Endothelial cell (in vitro differentiated cells): ENCODE data around the gene TMEM95. TPM values are rescaled to one million over a fixed set of nuclear protein-coding genes. Genes with fewer than 3 reads are reported as not detected.

Experiments used
- DNase-seq: peaks from one replicate; pipeline ENCODE4 v3.0.0; 2021; ENCODE audit warnings: low spot score
- H3K27ac Mint-ChIP-seq: one replicate; pipeline ENCODE4 v1.8.0; 2021; ENCODE audit warnings: mixed read lengths, inconsistent platforms; ENCODE audit not compliant: unreplicated experiment
- H3K27me3 Mint-ChIP-seq: one replicate; pipeline ENCODE4 v1.8.0; 2021; ENCODE audit warnings: mild to moderate bottlenecking, moderate library complexity, mixed read lengths, inconsistent platforms; ENCODE audit not compliant: unreplicated experiment
- H3K36me3 Mint-ChIP-seq: one replicate; pipeline ENCODE4 v1.8.0; 2021; ENCODE audit warnings: mild to moderate bottlenecking, low read depth, mixed read lengths, inconsistent platforms; ENCODE audit not compliant: unreplicated experiment
- H3K4me1 Mint-ChIP-seq: one replicate; pipeline ENCODE4 v1.8.0; 2021; ENCODE audit warnings: mild to moderate bottlenecking, mixed read lengths, inconsistent platforms; ENCODE audit not compliant: unreplicated experiment
- H3K4me3 Mint-ChIP-seq: one replicate; pipeline ENCODE4 v1.8.0; 2021; ENCODE audit warnings: mild to moderate bottlenecking, mixed read lengths, inconsistent platforms; ENCODE audit not compliant: unreplicated experiment
- H3K9me3 Mint-ChIP-seq: one replicate; pipeline ENCODE4 v1.8.0; 2021; ENCODE audit warnings: mixed read lengths, inconsistent platforms; ENCODE audit not compliant: unreplicated experiment
- total RNA-seq: library from RNA; stranded (reverse); fragmentation: NEBNext Ultra II Directional; extraction: Animal tissue kit (Norgen Biotek cat#: 25700); gene quantifications from one replicate; pipeline ENCODE4 v1.2.1, GENCODE V29; 2021; ENCODE audit not compliant: unreplicated experiment
- TF ChIP-seq, protein P1 (sequence below): fragments of 200-600 bp; sonication (generic); IDR thresholded peaks from one replicate; pipeline ENCODE4 v1.5.0; 2021; ENCODE audit warnings: antibody characterized with exemption; ENCODE audit not compliant: unreplicated experiment

The TMEM95 gene
- total RNA-seq, 1 donor from 2014 or later = not detected

DNA sequence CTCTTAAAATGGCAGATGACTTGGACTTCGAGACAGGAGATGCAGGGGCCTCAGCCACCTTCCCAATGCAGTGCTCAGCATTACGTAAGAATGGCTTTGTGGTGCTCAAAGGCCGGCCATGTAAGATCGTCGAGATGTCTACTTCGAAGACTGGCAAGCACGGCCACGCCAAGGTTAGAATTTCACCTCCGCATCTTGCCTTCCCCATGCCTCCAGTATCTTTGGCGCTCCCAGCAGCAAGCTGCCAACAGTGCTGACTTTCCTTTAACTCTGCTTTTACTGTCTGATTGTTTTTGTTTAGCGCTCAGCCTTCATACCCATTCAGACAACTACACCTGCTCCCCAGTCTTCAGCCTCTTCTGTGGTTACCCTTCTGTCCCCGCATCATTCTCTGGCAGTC is 45.3 kb upstream of the TMEM95 start:
- TF ChIP-seq, protein P1, sequence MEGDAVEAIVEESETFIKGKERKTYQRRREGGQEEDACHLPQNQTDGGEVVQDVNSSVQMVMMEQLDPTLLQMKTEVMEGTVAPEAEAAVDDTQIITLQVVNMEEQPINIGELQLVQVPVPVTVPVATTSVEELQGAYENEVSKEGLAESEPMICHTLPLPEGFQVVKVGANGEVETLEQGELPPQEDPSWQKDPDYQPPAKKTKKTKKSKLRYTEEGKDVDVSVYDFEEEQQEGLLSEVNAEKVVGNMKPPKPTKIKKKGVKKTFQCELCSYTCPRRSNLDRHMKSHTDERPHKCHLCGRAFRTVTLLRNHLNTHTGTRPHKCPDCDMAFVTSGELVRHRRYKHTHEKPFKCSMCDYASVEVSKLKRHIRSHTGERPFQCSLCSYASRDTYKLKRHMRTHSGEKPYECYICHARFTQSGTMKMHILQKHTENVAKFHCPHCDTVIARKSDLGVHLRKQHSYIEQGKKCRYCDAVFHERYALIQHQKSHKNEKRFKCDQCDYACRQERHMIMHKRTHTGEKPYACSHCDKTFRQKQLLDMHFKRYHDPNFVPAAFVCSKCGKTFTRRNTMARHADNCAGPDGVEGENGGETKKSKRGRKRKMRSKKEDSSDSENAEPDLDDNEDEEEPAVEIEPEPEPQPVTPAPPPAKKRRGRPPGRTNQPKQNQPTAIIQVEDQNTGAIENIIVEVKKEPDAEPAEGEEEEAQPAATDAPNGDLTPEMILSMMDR = no peak
- H3K36me3 Mint-ChIP-seq = peaks cover 49% of the 10 kb centered on the region
- H3K4me1 Mint-ChIP-seq = peaks cover 44% of the 10 kb centered on the region
- H3K9me3 Mint-ChIP-seq = no peaks in the 10 kb centered on the region
- peaks cover 25% of the 10 kb centered on the region for H3K27me3 Mint-ChIP-seq
- no peak for DNase-seq
- peak overlapping the region; percentile 72 for H3K27ac Mint-ChIP-seq
- H3K4me3 Mint-ChIP-seq = peak overlapping the region; percentile 96

DNA sequence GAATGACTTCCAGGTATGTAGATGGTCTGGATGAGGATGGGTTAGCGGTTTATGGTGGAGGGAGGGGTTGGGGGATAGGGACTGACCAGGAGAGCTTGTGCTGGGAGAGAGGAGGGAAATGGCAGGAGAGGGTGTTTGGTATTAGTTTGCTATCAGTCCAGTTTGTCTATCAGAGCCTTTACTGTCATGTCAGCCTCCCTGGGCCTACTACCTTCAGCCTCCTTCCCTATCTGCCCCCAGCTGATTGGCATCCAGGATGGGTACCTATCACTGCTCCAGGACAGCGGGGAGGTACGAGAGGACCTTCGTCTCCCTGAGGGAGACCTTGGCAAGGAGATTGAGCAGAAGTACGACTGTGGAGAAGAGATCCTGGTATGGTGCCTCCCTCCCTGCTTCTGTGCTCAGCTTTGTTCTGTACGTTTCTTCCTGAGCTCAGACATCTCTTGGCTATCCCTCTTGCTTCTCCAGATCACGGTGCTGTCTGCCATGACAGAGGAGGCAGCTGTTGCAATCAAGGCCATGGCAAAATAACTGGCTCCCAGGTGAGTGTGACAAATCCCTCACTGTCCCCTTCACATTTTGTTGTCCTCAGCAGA is 43.7 kb upstream of the TMEM95 start:
- H3K4me3 Mint-ChIP-seq = peak overlapping the region; percentile 96
- H3K27ac Mint-ChIP-seq = peak overlapping the region; percentile 72
- TF ChIP-seq, protein P1 = no peak
- no peak for DNase-seq
- no peaks in the 10 kb centered on the region for H3K9me3 Mint-ChIP-seq
- peaks cover 49% of the 10 kb centered on the region for H3K36me3 Mint-ChIP-seq
- H3K27me3 Mint-ChIP-seq = peaks cover 24% of the 10 kb centered on the region
- H3K4me1 Mint-ChIP-seq = peaks cover 44% of the 10 kb centered on the region

DNA sequence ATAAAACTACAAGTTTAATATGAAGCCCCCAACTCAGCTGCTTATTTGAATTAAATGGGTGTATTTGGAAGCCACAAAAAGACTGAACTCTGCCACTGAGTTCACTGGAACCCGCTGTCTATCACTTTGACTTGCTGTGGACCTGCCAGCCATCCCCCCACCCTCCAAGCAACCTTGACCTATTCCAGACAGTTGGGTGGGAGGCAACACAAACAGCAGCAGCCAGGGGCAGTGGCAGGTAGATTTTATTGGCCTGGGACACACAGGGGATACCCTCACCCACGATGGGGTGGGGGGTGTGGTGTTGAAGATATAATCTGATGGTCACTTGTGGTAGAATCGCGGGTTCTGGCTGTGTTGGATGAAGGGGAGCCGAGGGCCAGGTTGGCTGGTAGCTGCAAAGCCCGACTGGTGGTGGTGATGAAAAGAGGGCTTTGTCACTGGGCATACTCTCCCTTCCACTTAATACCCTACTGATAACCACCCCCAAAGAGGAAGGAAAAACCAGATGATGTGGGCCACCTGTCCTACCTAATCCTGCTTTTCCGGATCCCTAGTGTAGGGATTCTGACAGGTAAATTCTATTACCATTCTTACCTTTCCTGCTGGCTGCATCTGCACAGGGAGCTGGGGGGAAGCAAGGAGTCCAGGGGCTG is 42.4 kb upstream of the TMEM95 start:
- Mint-ChIP-seq H3K4me1 (peaks cover 46% of the 10 kb centered on the region), H3K4me3 (peak overlapping the region; percentile 69), H3K27me3 (peaks cover 22% of the 10 kb centered on the region), H3K36me3 (peaks cover 52% of the 10 kb centered on the region), H3K27ac (peak overlapping the region; percentile 74), H3K9me3 (no peaks in the 10 kb centered on the region)
- no peak for DNase-seq
- TF ChIP-seq, protein P1 = no peak

DNA sequence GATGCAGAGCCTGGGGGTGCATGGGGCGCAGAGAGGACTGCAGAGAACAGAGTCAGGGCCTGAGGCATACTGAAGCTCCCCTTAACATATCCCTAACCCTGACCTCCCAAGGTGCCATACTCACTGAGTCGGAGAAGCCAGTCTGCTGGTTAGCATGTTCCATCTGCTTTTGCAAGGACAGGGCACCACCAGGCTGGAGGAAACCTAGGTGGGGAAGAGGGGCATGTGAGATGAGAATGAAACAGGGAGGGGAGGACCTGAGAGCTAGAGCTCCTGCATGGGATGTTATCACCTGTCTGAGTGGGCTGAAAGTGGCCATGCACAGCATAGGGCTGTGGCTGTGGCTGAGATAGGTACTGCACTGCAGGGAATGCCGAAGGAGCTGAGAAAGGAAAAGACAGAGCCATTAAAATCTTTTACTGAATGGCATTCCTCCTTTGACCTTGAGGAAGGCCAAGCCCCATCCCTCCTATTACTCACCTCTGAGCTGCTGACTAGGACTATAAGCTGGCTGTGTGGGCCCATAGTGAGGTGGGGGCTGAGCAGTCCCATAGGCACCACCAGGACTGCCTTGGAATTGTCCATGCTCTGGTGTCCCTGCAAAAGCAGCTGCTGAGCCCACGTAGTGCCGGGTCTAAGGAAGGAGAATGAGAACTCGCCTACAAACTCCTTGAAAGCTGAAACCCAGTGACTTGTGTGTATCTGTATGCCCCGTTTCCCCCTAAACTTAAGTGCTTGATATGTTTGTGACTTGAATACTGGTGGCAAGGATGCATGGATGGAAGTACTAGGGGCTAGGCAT is 41.7 kb upstream of the TMEM95 start:
- no peak overlapping the region for H3K27ac Mint-ChIP-seq
- H3K4me3 Mint-ChIP-seq = peak overlapping the region; percentile 92
- TF ChIP-seq, protein P1 = peak; percentile 22
- H3K9me3 Mint-ChIP-seq = no peaks in the 10 kb centered on the region
- peaks cover 22% of the 10 kb centered on the region for H3K27me3 Mint-ChIP-seq
- H3K4me1 Mint-ChIP-seq = peaks cover 50% of the 10 kb centered on the region
- no peak for DNase-seq
- peaks cover 52% of the 10 kb centered on the region for H3K36me3 Mint-ChIP-seq
